ENCODE data around the gene TMEM163.

DNA sequence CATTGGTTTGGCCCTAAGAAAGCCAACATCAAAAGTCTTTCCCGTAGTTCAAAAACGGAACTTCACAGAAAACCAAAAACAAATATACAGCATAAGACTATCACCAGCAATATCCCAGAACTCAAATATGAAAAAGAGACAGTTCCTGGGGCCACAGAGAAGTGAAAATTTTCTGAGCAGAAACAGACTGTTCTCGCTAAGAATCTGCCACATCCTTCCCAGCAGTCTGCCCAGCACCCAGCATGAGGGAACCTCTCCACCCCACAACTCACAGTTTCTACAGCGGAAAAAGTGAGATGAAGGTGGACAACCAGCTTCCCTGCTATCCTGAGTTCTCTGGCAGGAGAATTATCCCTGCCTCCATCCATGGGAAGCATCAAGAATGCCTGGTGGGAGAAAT is 26.7 kb upstream of the TMEM163 start:
- TF ChIP-seq POLR2A (IDR thresholded peaks at IDR 0.05; ENCODE audit: low read depth, low read length) (no peak), POLR2AphosphoS5 (IDR thresholded peaks at IDR 0.05; ENCODE audit: low read depth, low read length) (no peak), SPI1 (IDR thresholded peaks at IDR 0.05; ENCODE audit: low read depth, low read length) (no peak), TAF1 (IDR thresholded peaks at IDR 0.05; ENCODE audit: low read depth, low read length) (no peak), PAX5 (IDR thresholded peaks at IDR 0.05; ENCODE audit: insufficient read depth, low read length, severe bottlenecking) (no peak), POU2F2 (IDR thresholded peaks at IDR 0.05; ENCODE audit: low read depth, low read length) (no peak)
